ENCODE measurements around the gene PDCD6IP.
"Not testable (repeated sequence)": the region's sequence is repeated elsewhere in the genome, so short reads cannot be mapped to it uniquely, and the experiment has no call there.

Gene PDCD6IP

DNA sequence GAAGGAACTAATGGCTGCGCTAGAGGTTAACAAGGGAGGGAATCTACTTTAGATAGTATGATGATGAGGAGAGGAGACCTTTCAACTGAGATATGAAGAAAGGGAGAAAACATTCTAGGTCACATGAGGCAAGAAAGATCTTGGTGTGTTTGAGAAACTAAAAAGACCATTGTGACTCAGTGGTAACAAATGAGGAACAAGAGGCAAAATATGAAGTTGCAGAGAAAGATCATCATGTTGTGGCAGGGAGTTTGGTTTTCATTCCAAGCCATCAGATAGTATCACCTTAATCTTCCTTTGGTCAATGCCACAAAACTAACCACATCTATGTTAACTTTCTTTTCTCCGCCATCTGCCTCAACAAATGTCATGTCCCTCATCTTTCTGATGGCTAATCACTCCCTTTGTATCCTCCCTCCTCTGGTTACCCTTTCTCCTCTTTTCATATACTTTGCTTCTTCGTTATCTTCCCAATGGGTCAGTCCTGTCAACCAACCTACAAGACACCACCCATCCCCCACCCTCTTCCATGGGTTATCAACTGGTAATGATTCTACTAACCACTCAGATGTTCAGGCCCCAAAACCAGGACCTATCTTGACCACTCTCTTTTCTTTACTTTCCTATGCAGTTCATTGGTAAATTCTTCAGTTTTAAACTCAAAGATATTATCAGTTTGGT is 2.4 kb upstream of the PDCD6IP start:
- ATAC-seq: no peak

DNA sequence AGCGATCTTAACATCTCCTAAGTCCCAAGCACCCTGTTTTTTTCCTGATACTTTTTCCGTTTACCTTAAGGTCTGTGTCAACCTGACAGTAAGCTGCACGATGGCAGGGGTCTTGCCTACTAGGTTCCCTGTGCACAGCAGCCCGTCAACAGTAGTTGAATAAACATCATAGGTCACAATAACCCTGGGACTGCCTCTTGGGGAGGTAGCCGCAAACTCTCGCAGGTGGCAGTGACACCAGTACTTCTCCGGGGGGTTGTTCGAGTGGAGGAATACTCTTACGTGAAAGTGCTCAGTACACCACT is 365 bp upstream of the PDCD6IP start:
- ATAC-seq: peak; percentile 54 to 59

- ATAC-seq: no peak
Measured at GRCh38 chr3:33799202-33799551, 747 bp downstream of the PDCD6IP start.

DNA sequence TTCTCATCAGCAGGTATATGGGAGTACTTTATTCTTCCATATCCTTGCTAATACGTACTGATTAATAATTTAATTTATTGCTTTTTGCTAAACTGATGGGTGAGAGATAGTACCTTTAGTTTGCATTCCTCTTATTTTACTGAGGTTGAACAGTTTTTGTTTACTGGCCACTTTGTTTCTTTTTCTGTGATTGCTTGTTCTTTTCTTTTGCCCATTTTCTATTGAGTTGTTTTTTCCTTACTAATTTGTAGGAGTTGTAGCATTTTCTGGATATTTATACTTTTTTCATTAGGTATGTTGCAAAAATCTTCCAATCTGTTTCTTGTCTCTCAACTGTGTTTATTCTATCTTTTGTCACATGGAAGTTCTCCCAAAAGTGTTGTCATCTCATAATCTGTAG is 4.8 kb downstream of the PDCD6IP start:
- ATAC-seq: no peak

DNA sequence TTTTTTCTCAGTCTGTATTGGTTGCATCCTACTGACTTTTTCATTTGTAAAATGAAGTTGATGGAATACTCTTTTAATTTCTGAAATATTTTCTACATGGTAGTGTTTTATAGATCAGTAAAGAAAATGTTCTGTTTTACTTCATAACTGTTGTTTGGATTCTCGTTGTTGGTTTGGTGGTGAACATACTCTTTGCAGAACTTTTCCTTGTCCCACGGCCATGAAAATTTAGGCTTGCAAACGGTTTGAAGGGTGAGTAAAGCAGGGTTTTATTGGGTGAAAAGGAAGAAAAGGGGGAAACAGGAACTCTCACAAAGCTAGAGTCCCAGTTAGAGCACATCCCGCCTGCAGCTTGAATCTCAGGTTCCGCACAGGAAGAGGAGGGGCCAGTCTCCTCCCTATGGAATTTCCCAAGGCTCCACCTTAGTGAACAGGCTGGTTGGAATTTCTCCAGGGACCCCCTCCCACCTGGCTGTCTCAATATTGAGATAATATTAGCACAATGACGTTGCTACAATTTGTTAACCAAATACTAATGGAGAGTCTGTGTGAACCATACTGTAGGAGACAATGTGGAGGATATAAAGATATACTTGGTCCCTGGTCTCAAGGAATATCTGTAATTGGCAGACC is 5.6 kb downstream of the PDCD6IP start:
- no peak for ATAC-seq

GRCh38 chr3:33807191-33807590 is 8.8 kb downstream of the PDCD6IP start:
- no peak for ATAC-seq

GRCh38 chr3:33808559-33808958 is 10.1 kb downstream of the PDCD6IP start:
- ATAC-seq: peak; percentile 95 to 98

GRCh38 chr3:33810545-33810944 is 12.1 kb downstream of the PDCD6IP start:
- ATAC-seq: no peak

- ATAC-seq: no peak
Measured at GRCh38 chr3:33821989-33822388, 23.6 kb downstream of the PDCD6IP start.

- no peak for ATAC-seq
Measured at GRCh38 chr3:33823821-33824220, 25.4 kb downstream of the PDCD6IP start.

DNA sequence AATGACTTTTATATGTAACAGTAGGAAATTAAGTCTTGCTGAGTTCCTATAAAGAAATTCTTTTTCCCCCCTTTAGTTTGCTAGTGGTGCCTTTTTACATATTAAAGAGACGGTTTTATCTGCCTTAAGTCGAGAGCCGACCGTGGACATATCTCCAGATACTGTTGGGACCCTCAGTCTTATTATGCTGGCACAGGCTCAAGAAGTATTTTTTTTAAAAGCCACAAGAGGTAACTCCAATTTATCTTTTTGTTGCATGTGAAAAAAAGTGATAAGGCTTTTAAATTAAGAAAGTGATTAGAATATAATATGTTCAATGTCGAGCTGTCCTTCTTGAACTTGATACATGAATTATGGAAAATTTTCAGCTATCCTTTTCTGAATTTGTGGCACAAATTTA is 26.7 kb downstream of the PDCD6IP start:
- ATAC-seq: no peak

GRCh38 chr3:33826206-33826605 is 27.8 kb downstream of the PDCD6IP start:
- ATAC-seq: no peak

DNA sequence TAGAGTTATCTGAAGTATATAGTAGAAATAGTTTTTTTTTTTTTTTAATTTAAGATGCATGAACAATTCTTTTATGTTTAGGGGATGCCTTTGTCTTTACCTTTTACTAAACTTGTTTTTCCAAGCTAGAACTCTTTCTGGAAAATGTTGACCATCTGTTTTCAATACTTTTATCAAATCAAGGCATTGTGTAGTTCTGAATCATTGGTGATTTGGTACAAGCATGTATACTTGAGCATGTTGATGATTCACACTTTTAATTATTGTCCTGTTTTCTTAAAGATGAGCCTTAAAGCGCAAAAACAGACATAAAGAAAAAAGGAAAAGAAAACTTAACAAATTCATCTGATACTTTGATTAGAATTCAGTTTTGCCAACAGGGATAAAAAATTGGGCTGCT is 28.3 kb downstream of the PDCD6IP start:
- no peak for ATAC-seq

GRCh38 chr3:33829720-33830119 is 31.3 kb downstream of the PDCD6IP start:
- no peak for ATAC-seq

GRCh38 chr3:33831053-33831452 is 32.6 kb downstream of the PDCD6IP start:
- ATAC-seq: peak; percentile 81 to 84

DNA sequence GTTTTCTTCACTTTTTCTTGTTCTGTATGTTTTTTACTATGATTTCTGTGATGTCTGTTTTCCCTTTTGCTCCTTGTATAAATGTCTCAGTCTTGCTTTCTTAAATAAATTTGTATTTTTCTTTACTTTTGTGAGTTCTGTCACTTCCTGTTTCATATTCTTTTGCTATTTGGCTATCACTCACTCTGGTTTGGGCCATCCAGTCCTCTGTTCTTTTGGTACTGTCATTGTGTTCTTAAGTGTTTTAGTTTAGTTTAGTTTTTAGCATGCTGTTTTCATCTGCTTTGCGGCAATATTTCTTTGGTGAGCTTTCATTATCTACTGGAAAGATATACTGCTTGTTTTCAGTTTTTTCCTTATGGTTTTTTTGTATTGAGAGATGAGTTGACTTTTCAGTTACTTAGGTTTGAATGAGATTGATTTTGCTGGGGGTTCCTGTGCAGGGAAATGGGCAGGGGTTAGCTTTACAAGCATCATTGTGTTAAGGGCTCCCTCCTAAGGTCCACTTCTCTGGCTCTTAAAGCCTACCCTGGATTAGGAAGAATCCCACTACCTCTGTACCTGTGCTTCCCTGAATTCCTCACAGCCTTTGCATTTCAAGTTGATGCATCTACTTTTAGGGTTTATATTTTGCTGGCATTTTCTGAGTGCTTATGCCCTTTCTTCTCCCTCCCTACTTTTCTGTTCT is 35.1 kb downstream of the PDCD6IP start:
- ATAC-seq: peak in 1 of 2 donors; percentile 21

DNA sequence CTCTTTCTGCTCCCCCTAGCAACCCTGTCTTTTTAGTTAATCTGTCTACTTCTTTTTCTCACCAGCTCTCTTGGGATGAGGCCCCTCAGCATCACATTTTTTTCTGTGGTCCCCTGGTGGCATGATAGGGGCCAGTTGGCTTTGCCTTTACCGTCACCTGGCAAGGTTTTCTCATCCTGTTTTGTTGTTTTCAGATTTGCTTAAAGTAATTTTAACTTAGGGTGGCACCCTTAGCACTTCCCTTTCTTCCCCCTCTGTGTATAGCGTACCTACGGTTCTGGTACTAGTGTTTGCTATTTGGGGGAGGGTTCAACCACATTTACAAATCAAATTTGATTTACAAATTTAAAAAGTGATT is 35.6 kb downstream of the PDCD6IP start:
- ATAC-seq: no peak

DNA sequence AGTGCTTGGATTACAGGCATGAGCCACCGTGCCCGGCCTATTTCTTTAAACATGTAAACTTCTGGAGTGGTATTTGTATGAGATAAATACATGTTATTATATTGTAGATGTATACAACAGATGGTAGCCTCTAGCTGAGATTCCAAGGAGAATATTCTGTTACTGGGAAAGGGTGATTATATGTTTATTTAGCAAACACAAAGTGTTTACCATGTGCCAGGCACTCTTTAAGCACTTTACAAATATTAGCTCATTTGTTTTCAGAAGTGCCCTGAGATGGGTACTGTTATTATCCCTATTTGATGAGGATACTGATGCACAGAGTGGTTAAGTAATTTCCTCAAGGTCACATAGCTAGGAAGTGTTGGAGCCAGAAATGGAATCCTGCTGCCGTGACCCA is 38.8 kb downstream of the PDCD6IP start:
- ATAC-seq: not testable (repeated sequence)

DNA sequence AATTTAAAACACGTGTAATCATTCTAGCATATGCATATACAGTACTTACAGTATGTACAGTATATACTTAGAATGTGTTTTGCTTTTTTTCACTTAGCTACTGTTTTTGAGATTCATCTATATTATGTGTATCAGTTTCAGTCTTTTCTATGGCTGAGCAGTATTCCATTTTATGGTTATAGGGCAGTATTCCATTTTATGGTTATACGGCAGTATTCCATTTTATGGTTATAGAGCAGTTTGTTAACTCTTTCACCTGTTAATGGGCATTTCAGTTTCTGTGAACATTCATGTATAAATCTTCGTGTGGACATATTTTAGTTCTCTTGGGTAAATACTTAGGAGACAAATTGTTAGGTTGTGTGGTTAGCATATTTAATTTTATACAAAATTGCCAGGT is 40.9 kb downstream of the PDCD6IP start:
- ATAC-seq: no peak

DNA sequence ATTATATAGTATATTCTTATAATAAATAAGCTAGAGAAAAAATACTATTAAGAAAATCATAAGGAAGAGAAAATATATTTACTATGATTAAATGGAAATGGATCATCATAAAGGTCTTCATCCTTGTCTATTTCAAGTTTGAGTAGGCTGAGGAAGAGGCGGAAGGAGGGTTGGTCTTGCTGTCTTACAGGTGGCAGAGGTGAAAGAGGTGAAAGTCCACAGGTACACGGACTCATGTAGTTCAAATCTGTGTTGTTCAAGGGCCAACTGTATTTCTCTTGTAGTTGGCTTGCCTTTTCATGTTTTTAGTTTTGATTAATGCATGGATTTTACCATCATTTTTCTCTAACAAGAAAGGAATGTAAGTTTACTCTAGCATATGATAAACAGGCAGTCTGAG is 41.7 kb downstream of the PDCD6IP start:
- no peak for ATAC-seq

- no peak for ATAC-seq
Measured at GRCh38 chr3:33848624-33849347, 50.4 kb downstream of the PDCD6IP start.

- ATAC-seq: peak; percentile 49 to 58
Measured at GRCh38 chr3:33850599-33850998, 52.2 kb downstream of the PDCD6IP start.

DNA sequence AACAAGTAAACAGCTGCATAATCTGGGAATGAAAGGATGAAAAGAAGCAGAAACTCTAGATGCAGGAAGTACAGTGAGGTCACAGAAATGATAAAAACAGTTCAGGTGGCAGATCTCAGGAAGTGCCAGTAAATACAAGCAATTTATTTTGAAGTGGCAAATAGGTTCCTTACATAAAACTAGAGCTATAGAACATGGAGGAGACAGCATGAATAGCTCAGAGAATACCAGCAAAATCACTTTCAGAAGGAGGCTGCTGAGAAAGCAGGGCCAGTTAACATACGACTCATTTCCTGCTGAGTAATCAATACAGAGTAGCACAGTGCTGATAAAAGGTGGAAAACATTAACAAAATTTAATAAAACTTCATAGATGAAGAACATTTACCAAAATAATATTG is 57.0 kb downstream of the PDCD6IP start:
- ATAC-seq: peak; percentile 84 to 91

Data from activated CD4-positive, CD25-positive, alpha-beta regulatory T cell treated with anti-CD3 and anti-CD28 coated beads, Interleukin-2, amount 50 U/mL, for 24 hours (primary cell).